Activated CD8-positive, alpha-beta T cell treated with anti-CD3 and anti-CD28 coated beads for 36 hours (primary cell): ENCODE measurements around the gene HDGFL3. TPM values are rescaled to one million over a fixed set of nuclear protein-coding genes. Genes with fewer than 3 reads are reported as not detected.

ENCODE experiments used
- ATAC-seq: fragments of 200-7000 bp; cut with Tn5 transposase; one replicate; pipeline ENCODE4 v1.10.0; 2021; ENCODE audit warnings: mild to moderate bottlenecking, moderate library complexity
- CTCF ChIA-PET: fragments of 350-600 bp; sonication (Branson Sonifier 250); formaldehyde crosslinking; loops from one replicate; lab custom pipeline; 2021; ENCODE audit warnings: antibody characterized with exemption; lab: Charles Lee
- POLR2A ChIA-PET: fragments of 350-600 bp; sonication (Branson Sonifier 250); formaldehyde crosslinking; loops from one replicate; lab custom pipeline; 2021; ENCODE audit warnings: antibody characterized with exemption; lab: Charles Lee
- DNase-seq: peaks from one replicate; pipeline ENCODE4 v3.0.0-alpha.2; 2020
- H3K27ac Mint-ChIP-seq: one replicate; pipeline ENCODE4 v1.8.0; 2021; ENCODE audit warnings: mild to moderate bottlenecking, mixed read lengths
- H3K27me3 Mint-ChIP-seq: one replicate; pipeline ENCODE4 v1.8.0; 2021; ENCODE audit warnings: mixed read lengths
- H3K36me3 Mint-ChIP-seq: one replicate; pipeline ENCODE4 v1.8.0; 2021; ENCODE audit warnings: low read depth, mixed read lengths
- H3K4me1 Mint-ChIP-seq: one replicate; pipeline ENCODE4 v1.8.0; 2021; ENCODE audit warnings: low read depth, mixed read lengths
- H3K4me3 Mint-ChIP-seq: one replicate; pipeline ENCODE4 v1.8.0; 2021; ENCODE audit warnings: mild to moderate bottlenecking, moderate library complexity, mixed read lengths
- H3K9me3 Mint-ChIP-seq: one replicate; pipeline ENCODE4 v1.8.0; 2021; ENCODE audit warnings: mixed read lengths
- intact Hi-C: fragments of 100-400 bp; cut with micrococcal nuclease; formaldehyde crosslinking; loops from one replicate; pipeline ENCODE4 v1.10.0; 2022
- total RNA-seq, 2 experiments: library from RNA; stranded (reverse); gene quantifications; one replicate each; pipeline ENCODE4 v1.2.3, GENCODE V29; 2021
- TF ChIP-seq, protein P1 (sequence below): fragments of 200-600 bp; IDR thresholded peaks from one replicate; pipeline ENCODE4 v1.8.0; 2022; ENCODE audit warnings: antibody characterized with exemption, mild to moderate bottlenecking

The HDGFL3 gene
- total RNA-seq, 2 experiments from 2014 or later = 31.1 to 32.2 TPM

DNA sequence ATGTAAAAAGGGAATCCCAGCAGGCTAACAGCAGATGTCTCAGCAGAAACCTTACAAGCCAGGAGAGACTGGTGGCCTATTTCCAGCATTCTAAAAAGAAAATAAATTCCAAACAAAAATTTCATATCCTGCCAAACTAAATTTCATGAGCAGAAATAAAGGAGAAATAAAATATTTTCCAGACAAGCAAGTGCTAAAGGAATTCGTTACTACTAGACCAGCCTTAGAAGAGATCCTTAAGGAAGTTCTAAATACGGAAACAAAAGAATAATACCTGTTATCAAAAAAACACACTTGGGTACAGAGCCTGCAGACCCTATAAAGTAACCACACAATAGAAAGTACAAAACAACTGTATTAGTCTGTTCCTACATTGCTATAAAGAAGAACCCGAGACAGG, 41.4 kb downstream of the HDGFL3 start:
- CTCF ChIA-PET = no interaction called here
- intact Hi-C loops = no loop called here
- peaks cover 1% of the 10 kb centered on the region for H3K27me3 Mint-ChIP-seq
- H3K4me3 Mint-ChIP-seq = no peak overlapping the region
- peaks cover 22% of the 10 kb centered on the region for H3K9me3 Mint-ChIP-seq
- DNase-seq (no peak), ATAC-seq (no peak)
- H3K36me3 Mint-ChIP-seq = peaks cover 28% of the 10 kb centered on the region
- TF ChIP-seq, protein P1, sequence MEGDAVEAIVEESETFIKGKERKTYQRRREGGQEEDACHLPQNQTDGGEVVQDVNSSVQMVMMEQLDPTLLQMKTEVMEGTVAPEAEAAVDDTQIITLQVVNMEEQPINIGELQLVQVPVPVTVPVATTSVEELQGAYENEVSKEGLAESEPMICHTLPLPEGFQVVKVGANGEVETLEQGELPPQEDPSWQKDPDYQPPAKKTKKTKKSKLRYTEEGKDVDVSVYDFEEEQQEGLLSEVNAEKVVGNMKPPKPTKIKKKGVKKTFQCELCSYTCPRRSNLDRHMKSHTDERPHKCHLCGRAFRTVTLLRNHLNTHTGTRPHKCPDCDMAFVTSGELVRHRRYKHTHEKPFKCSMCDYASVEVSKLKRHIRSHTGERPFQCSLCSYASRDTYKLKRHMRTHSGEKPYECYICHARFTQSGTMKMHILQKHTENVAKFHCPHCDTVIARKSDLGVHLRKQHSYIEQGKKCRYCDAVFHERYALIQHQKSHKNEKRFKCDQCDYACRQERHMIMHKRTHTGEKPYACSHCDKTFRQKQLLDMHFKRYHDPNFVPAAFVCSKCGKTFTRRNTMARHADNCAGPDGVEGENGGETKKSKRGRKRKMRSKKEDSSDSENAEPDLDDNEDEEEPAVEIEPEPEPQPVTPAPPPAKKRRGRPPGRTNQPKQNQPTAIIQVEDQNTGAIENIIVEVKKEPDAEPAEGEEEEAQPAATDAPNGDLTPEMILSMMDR = no peak
- POLR2A ChIA-PET = no interaction called here
- H3K4me1 Mint-ChIP-seq = peaks cover 29% of the 10 kb centered on the region
- H3K27ac Mint-ChIP-seq = no peak overlapping the region

DNA sequence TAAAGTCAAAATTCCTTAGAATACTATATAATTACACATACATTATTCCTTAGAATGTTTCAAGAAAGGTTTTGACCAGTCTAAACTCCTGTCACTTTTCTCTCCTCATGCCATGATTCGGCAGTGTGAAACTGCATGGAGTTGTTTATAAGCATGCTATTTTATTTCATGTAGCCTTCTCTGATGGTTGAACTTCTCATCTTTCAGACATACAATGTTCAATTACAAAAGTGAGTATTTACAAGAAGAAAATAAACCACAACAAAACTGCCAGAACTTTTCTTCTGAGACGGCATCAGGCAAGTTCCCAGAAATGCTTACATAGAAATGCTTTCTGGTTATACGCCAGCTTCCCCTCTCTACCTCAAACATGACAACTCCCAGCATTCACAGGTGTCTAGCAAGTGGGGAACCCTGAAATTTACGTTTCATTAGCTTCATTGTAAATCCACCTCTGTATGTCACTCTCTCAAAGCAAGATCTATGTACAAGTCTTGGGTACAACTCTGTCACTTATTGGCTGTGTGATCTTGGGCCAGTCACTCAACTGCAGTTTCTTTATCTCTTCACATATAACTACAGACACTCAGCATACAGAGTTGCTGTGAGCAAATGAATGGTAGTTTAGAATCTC, 42.7 kb downstream of the HDGFL3 start:
- H3K4me3 Mint-ChIP-seq = peak overlapping the region; percentile 41
- peaks cover 25% of the 10 kb centered on the region for H3K36me3 Mint-ChIP-seq
- H3K4me1 Mint-ChIP-seq = peaks cover 23% of the 10 kb centered on the region
- DNase-seq = peak; percentile 45
- peaks cover 19% of the 10 kb centered on the region for H3K9me3 Mint-ChIP-seq
- intact Hi-C loops = no loop called here
- H3K27ac Mint-ChIP-seq = peak overlapping the region; percentile 88
- peaks cover 1% of the 10 kb centered on the region for H3K27me3 Mint-ChIP-seq
- ATAC-seq = peak; percentile 90
- ChIA-PET POLR2A (interaction anchor here (1.3 kb wide), 1 partner anchor 35 kb away, joined by 3 read pairs; no protein-coding TSS in a partner anchor), CTCF (interaction anchor here (1.3 to 2.1 kb wide), 2 partner anchors 33 to 40 kb away, joined by 4 to 6 read pairs; no protein-coding TSS in a partner anchor)
- TF ChIP-seq, protein P1 = no peak

DNA sequence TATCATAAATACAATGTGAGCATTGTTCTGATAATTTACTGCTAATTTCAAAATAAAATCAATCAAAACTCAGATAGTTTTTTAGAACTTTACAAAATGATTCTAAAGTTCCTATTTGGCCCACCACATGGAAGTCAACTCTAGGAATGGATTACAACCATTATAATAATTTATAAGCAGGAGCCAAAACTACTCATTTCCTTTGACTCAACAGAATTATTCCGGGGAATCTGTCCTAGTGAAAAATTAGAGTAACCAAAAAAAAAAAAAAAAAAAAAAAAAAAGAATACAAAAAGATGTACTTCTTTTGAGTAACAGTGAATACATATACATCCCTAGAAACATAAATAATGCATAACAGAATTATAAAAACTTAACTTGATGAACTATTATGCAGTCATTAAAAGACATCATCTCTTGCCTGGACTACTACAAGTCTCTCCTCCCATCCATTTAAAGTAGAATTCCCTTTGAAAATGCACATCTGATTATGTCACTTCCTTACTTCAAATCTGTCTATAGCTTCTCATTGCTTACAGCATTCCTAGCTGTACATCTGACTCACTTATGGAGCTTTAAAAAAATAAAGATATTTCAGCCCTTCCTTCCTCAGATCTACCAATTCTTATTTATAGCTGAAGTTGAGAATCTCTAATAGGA, 43.4 kb downstream of the HDGFL3 start:
- TF ChIP-seq, protein P1 = no peak
- H3K27ac Mint-ChIP-seq = peak overlapping the region; percentile 40
- peaks cover 18% of the 10 kb centered on the region for H3K9me3 Mint-ChIP-seq
- intact Hi-C loops = no loop called here
- ATAC-seq = no peak
- POLR2A ChIA-PET = interaction anchor here (1.3 kb wide), 1 partner anchor 36 kb away, joined by 3 read pairs; no protein-coding TSS in a partner anchor
- H3K4me1 Mint-ChIP-seq = peaks cover 23% of the 10 kb centered on the region
- peaks cover 24% of the 10 kb centered on the region for H3K36me3 Mint-ChIP-seq
- peak overlapping the region; percentile 14 for H3K4me3 Mint-ChIP-seq
- H3K27me3 Mint-ChIP-seq = peaks cover 1% of the 10 kb centered on the region
- CTCF ChIA-PET = interaction anchor here (1.3 to 2.1 kb wide), 2 partner anchors 34 to 40 kb away, joined by 4 to 6 read pairs; no protein-coding TSS in a partner anchor
- DNase-seq = no peak

DNA sequence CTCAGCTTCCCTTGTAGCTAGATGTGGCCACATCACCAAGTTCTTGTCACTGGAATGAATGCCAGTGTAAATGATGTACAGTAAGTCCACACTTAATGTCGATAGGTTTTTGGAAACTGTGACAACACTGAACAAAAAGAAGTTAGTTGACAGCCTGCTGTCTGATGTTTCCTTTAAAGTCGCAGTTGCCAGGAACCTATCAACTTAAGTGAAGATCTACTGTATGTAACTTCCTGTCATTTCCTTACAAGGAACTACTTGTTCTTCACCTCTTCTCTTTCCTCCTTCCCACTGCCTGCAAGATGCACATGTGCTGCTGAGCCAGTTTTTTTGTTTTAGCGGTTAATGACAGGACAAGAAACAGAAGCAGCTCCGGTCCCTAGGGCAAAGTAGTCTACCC, 44.6 kb downstream of the HDGFL3 start:
- H3K4me1 Mint-ChIP-seq = peaks cover 26% of the 10 kb centered on the region
- peaks cover 20% of the 10 kb centered on the region for H3K36me3 Mint-ChIP-seq
- DNase-seq (no peak), ATAC-seq (peak; percentile 15)
- H3K27ac Mint-ChIP-seq = peak overlapping the region; percentile 80
- H3K27me3 Mint-ChIP-seq = no peaks in the 10 kb centered on the region
- TF ChIP-seq, protein P1 = no peak
- ChIA-PET CTCF (interaction anchor here (1.2 to 1.5 kb wide), 2 partner anchors 43 to 85 kb away, joined by 3 to 5 read pairs; no protein-coding TSS in a partner anchor), POLR2A (no interaction called here)
- intact Hi-C loops = no loop called here
- peaks cover 15% of the 10 kb centered on the region for H3K9me3 Mint-ChIP-seq
- H3K4me3 Mint-ChIP-seq = no peak overlapping the region

DNA sequence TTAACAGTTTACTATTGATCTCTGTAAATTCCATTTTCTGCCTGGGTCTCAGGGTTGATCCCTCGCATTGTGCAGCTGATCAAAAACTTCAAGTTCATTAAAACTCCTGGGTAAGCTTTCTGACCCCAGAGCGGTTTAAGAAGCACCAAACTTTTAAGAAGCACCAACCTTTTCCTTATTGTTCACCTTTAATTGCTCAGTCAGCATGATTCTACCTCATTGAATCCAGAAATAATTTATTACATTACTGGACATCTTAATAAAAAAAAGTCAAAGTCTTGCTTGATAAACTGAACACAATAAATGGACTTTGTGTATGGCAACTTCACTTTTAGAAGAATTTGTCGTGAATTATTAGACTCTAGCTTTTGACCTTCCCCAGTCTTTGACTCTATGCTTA, 46.9 kb downstream of the HDGFL3 start:
- ChIA-PET CTCF (no interaction called here), POLR2A (interaction anchor here (1.5 kb wide), 1 partner anchor 45 kb away, joined by 3 read pairs; no protein-coding TSS in a partner anchor)
- peaks cover 34% of the 10 kb centered on the region for H3K4me1 Mint-ChIP-seq
- peaks cover 2% of the 10 kb centered on the region for H3K9me3 Mint-ChIP-seq
- TF ChIP-seq, protein P1 = no peak
- no peak overlapping the region for H3K27ac Mint-ChIP-seq
- peaks cover 13% of the 10 kb centered on the region for H3K36me3 Mint-ChIP-seq
- intact Hi-C loops = no loop called here
- ATAC-seq = no peak
- H3K27me3 Mint-ChIP-seq = no peaks in the 10 kb centered on the region
- H3K4me3 Mint-ChIP-seq = no peak overlapping the region
- no peak for DNase-seq
